ENCODE results near the gene C2orf69. TPM values are rescaled to one million over a fixed set of nuclear protein-coding genes. Genes with fewer than 3 reads are reported as not detected.

C2orf69 gene
- total RNA-seq, 1 experiment from 2014 or later, result 21.6 TPM

DNA sequence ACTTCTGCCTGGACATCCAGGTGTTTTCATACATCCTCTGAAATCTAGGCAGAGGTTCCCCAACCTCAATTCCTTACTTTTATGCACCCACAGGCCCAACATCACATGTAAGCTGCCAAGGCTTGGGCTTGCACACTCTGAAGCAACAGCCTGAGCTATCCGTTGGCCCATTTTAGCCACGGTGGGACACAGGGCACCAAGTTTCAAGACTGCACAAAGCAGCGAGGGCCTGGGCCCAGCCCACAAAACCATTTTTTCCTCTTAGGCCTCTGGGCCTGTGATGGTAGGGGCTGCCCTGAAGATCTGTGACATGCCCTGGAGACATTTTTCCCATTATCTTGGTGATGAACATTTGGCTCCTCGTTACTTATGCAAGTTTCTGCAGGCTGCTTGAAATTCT is 5.9 kb downstream of the C2orf69 start:
- ChIA-PET RAD21 (ENCODE audit: low non-redundant PET in 1 of 2, low total read pairs in 2 of 2, uncharacterized antibody in 2 of 2, unreplicated experiment in 2 of 2) (no interaction called here), POLR2A (no interaction called here), CTCF (no interaction called here)
- TF ChIP-seq, protein P1, sequence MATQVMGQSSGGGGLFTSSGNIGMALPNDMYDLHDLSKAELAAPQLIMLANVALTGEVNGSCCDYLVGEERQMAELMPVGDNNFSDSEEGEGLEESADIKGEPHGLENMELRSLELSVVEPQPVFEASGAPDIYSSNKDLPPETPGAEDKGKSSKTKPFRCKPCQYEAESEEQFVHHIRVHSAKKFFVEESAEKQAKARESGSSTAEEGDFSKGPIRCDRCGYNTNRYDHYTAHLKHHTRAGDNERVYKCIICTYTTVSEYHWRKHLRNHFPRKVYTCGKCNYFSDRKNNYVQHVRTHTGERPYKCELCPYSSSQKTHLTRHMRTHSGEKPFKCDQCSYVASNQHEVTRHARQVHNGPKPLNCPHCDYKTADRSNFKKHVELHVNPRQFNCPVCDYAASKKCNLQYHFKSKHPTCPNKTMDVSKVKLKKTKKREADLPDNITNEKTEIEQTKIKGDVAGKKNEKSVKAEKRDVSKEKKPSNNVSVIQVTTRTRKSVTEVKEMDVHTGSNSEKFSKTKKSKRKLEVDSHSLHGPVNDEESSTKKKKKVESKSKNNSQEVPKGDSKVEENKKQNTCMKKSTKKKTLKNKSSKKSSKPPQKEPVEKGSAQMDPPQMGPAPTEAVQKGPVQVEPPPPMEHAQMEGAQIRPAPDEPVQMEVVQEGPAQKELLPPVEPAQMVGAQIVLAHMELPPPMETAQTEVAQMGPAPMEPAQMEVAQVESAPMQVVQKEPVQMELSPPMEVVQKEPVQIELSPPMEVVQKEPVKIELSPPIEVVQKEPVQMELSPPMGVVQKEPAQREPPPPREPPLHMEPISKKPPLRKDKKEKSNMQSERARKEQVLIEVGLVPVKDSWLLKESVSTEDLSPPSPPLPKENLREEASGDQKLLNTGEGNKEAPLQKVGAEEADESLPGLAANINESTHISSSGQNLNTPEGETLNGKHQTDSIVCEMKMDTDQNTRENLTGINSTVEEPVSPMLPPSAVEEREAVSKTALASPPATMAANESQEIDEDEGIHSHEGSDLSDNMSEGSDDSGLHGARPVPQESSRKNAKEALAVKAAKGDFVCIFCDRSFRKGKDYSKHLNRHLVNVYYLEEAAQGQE (IDR thresholded peaks at IDR 0.05; ENCODE audit: low read depth), result no peak
- no peak for TF ChIP-seq FOSL1 (IDR thresholded peaks at IDR 0.05; ENCODE audit: low read depth)
- TF ChIP-seq, protein P2, sequence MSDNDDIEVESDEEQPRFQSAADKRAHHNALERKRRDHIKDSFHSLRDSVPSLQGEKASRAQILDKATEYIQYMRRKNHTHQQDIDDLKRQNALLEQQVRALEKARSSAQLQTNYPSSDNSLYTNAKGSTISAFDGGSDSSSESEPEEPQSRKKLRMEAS (IDR thresholded peaks at IDR 0.05), result no peak
- no peak for TF ChIP-seq CBX3 (IDR thresholded peaks at IDR 0.05; ENCODE audit: low read depth)
- no peak for TF ChIP-seq POLR2AphosphoS5 (IDR thresholded peaks at IDR 0.05; ENCODE audit: low read depth, low read length)
- TF ChIP-seq TCF7L2 (IDR thresholded peaks at IDR 0.05; ENCODE audit: borderline replicate concordance, extremely low read depth, insufficient read depth, insufficient read length), result no peak
- no peak for TF ChIP-seq POLR2A (IDR thresholded peaks at IDR 0.05; ENCODE audit: borderline replicate concordance, extremely low read depth, insufficient read depth, insufficient read length)
- no peak for TF ChIP-seq YY1 (IDR thresholded peaks at IDR 0.05; ENCODE audit: extremely low read depth, insufficient replicate concordance, low read depth, low read length)
- no peak for TF ChIP-seq ELF1 (IDR thresholded peaks at IDR 0.05; ENCODE audit: borderline replicate concordance, low read depth)
- no peak for TF ChIP-seq CEBPB (IDR thresholded peaks at IDR 0.05; ENCODE audit: low read depth)
- no peak overlapping the region for H3K4me2 ChIP-seq (ENCODE audit: low read length)
- DNase-seq (ENCODE audit: low read depth, low spot score), result no peak
- no peak overlapping the region for H3K4me3 ChIP-seq (replicated peaks in 1 of 2; ENCODE audit: low read depth in 1 of 2, low read length in 2 of 2)
- peaks cover 0 to 6% of the 10 kb centered on the region in 2 experiments; a peak in 2 of 4 replicates for H3K4me1 ChIP-seq (ENCODE audit: control insufficient read depth in 1 of 2, insufficient read depth in 2 of 2, low read length in 2 of 2)
- no peaks in the 10 kb centered on the region for H3K9me2 ChIP-seq (ENCODE audit: insufficient read depth)
- intact Hi-C loops (cut with micrococcal nuclease), result no loop called here
- H3K27me3 ChIP-seq (ENCODE audit: insufficient read depth, low read length), result no peaks in the 10 kb centered on the region
- ATAC-seq, result no peak
- no peak overlapping the region for H2AFZ ChIP-seq (ENCODE audit: low read depth, low read length, poor library complexity, severe bottlenecking)
- peaks cover 0 to 6% of the 10 kb centered on the region in 2 experiments; a peak in 2 of 4 replicates for H3K9me3 ChIP-seq (ENCODE audit: control insufficient read depth in 1 of 2, insufficient read depth in 1 of 2, low read depth in 1 of 2, low read length in 2 of 2)
- peaks cover 92% of the 10 kb centered on the region for H3K79me2 ChIP-seq (ENCODE audit: insufficient read depth, low read length)
- H3K36me3 ChIP-seq (ENCODE audit: control insufficient read depth in 1 of 2, insufficient read depth in 2 of 2, low read length in 2 of 2), result peaks cover 12 to 45% of the 10 kb centered on the region in 2 experiments; a peak in 3 of 4 replicates
- no peak overlapping the region for H3K9ac ChIP-seq (ENCODE audit: low read length)
- H3K27ac ChIP-seq (ENCODE audit: low read depth, low read length), result no peak overlapping the region
- no TSS peak for BruUV-seq (replicated peaks)
- peaks cover 6% of the 10 kb centered on the region; the same call in 1 of the 2 replicates for H4K20me1 ChIP-seq (ENCODE audit: insufficient read depth)

Data from HCT116 (cell line).